CD1c-positive myeloid dendritic cell (primary cell): ENCODE data around the gene ABHD11.
"Not testable (repeated sequence)": the region's sequence is repeated elsewhere in the genome, so short reads cannot be mapped to it uniquely, and the experiment has no call there.

Experiments
- DNase-seq: peaks from one replicate; pipeline ENCODE4 v3.0.0-alpha.2; 2016; ENCODE audit errors: extremely low spot score

ABHD11 gene

GRCh38 chr7:73718905-73719805 is 19.4 kb downstream of the ABHD11 start, which contains the start of gene STX1A:
STX1A (minus strand) TSS chr7:73719669; CDS start chr7:73719631, 38 bp downstream.
- DNase-seq = peak; percentile 77

- no peak for DNase-seq
These were observed 20.1 kb downstream of the ABHD11 start for GRCh38 chr7:73718438-73718881.

GRCh38 chr7:73717991-73718405 is 20.6 kb downstream of the ABHD11 start:
- DNase-seq = peak; percentile 40

- no peak for DNase-seq
These were observed 21.4 kb downstream of the ABHD11 start for GRCh38 chr7:73717025-73717807.

GRCh38 chr7:73716318-73716890 is 22.2 kb downstream of the ABHD11 start:
- no peak for DNase-seq

GRCh38 chr7:73715648-73716317 is 22.8 kb downstream of the ABHD11 start:
- DNase-seq = no peak

GRCh38 chr7:73713319-73713718 is 25.3 kb downstream of the ABHD11 start:
- not testable (repeated sequence) for DNase-seq

- DNase-seq = no peak
These were observed 25.8 kb downstream of the ABHD11 start for GRCh38 chr7:73712773-73713172.

GRCh38 chr7:73708961-73709549 is 29.5 kb downstream of the ABHD11 start:
- no peak for DNase-seq

GRCh38 chr7:73707045-73707631 is 31.5 kb downstream of the ABHD11 start:
- DNase-seq = peak; percentile 23

GRCh38 chr7:73706126-73707044 is 32.2 kb downstream of the ABHD11 start:
- no peak for DNase-seq

GRCh38 chr7:73705551-73705920 is 33.1 kb downstream of the ABHD11 start:
- DNase-seq = no peak

- no peak for DNase-seq
These were observed 33.7 kb downstream of the ABHD11 start for GRCh38 chr7:73704640-73705550.

- DNase-seq = peak; percentile 59
These were observed 34.6 kb downstream of the ABHD11 start for GRCh38 chr7:73703757-73704639.

GRCh38 chr7:73703225-73703624 is 35.4 kb downstream of the ABHD11 start:
- no peak for DNase-seq

GRCh38 chr7:73702665-73703064 is 35.9 kb downstream of the ABHD11 start:
- no peak for DNase-seq

- DNase-seq = no peak
These were observed 36.4 kb downstream of the ABHD11 start for GRCh38 chr7:73702226-73702625.
